ENCODE measurements around the gene SH3BP5.

The SH3BP5 gene

GRCh38 chr3:15347063-15347736 lies 14.8 kb upstream of the SH3BP5 start:
- Histone ChIP-seq H2AFZ (ENCODE audit: low read length, unreplicated experiment) (no peak overlapping the region), H3K36me3 (ENCODE audit: insufficient read depth, low read length) (no peaks in the 10 kb centered on the region), H3K4me1 (ENCODE audit: control insufficient read depth, insufficient read depth, low read length, unreplicated experiment) (no peaks in the 10 kb centered on the region), H3K79me2 (ENCODE audit: control insufficient read depth, insufficient read depth, low read length, unreplicated experiment) (no peaks in the 10 kb centered on the region), H3K4me3 (ENCODE audit: low read depth, low read length) (no peak overlapping the region), H3K27ac (ENCODE audit: low read depth, low read length) (no peak overlapping the region), H3K27me3 (ENCODE audit: insufficient read depth, low read length) (no peaks in the 10 kb centered on the region; the same call in 1 of the 2 replicates)

- no peak overlapping the region for H3K4me3 ChIP-seq (ENCODE audit: low read depth, low read length)
- no peaks in the 10 kb centered on the region; the same call in 1 of the 2 replicates for H3K27me3 ChIP-seq (ENCODE audit: insufficient read depth, low read length)
- no peak overlapping the region for H3K27ac ChIP-seq (ENCODE audit: low read depth, low read length)
- H3K79me2 ChIP-seq (ENCODE audit: control insufficient read depth, insufficient read depth, low read length, unreplicated experiment): no peaks in the 10 kb centered on the region
- no peaks in the 10 kb centered on the region for H3K4me1 ChIP-seq (ENCODE audit: control insufficient read depth, insufficient read depth, low read length, unreplicated experiment)
- no peak overlapping the region for H2AFZ ChIP-seq (ENCODE audit: low read length, unreplicated experiment)
- no peaks in the 10 kb centered on the region for H3K36me3 ChIP-seq (ENCODE audit: insufficient read depth, low read length)
Observed at GRCh38 chr3:15346516-15346915, 14.1 kb upstream of the SH3BP5 start.

GRCh38 chr3:15345608-15346137 lies 13.3 kb upstream of the SH3BP5 start:
- Histone ChIP-seq H3K36me3 (ENCODE audit: insufficient read depth, low read length) (no peaks in the 10 kb centered on the region), H3K79me2 (ENCODE audit: control insufficient read depth, insufficient read depth, low read length, unreplicated experiment) (no peaks in the 10 kb centered on the region), H2AFZ (ENCODE audit: low read length, unreplicated experiment) (no peak overlapping the region), H3K27me3 (ENCODE audit: insufficient read depth, low read length) (no peaks in the 10 kb centered on the region; the same call in 1 of the 2 replicates), H3K4me1 (ENCODE audit: control insufficient read depth, insufficient read depth, low read length, unreplicated experiment) (no peaks in the 10 kb centered on the region), H3K4me3 (ENCODE audit: low read depth, low read length) (no peak overlapping the region), H3K27ac (ENCODE audit: low read depth, low read length) (no peak overlapping the region)

- Histone ChIP-seq H3K4me3 (ENCODE audit: low read depth, low read length) (no peak overlapping the region), H3K4me1 (ENCODE audit: control insufficient read depth, insufficient read depth, low read length, unreplicated experiment) (no peaks in the 10 kb centered on the region), H3K79me2 (ENCODE audit: control insufficient read depth, insufficient read depth, low read length, unreplicated experiment) (no peaks in the 10 kb centered on the region), H2AFZ (ENCODE audit: low read length, unreplicated experiment) (no peak overlapping the region), H3K27ac (ENCODE audit: low read depth, low read length) (no peak overlapping the region), H3K36me3 (ENCODE audit: insufficient read depth, low read length) (no peaks in the 10 kb centered on the region), H3K27me3 (ENCODE audit: insufficient read depth, low read length) (no peaks in the 10 kb centered on the region; the same call in 1 of the 2 replicates)
Observed at GRCh38 chr3:15345066-15345607, 12.8 kb upstream of the SH3BP5 start.

GRCh38 chr3:15342945-15343344 lies 10.6 kb upstream of the SH3BP5 start:
- no peak overlapping the region for H2AFZ ChIP-seq (ENCODE audit: low read length, unreplicated experiment)
- H3K4me3 ChIP-seq (ENCODE audit: low read depth, low read length): no peak overlapping the region
- no peaks in the 10 kb centered on the region; the same call in 1 of the 2 replicates for H3K27me3 ChIP-seq (ENCODE audit: insufficient read depth, low read length)
- peaks cover 5% of the 10 kb centered on the region for H3K4me1 ChIP-seq (ENCODE audit: control insufficient read depth, insufficient read depth, low read length, unreplicated experiment)
- no peaks in the 10 kb centered on the region for H3K79me2 ChIP-seq (ENCODE audit: control insufficient read depth, insufficient read depth, low read length, unreplicated experiment)
- H3K36me3 ChIP-seq (ENCODE audit: insufficient read depth, low read length): no peaks in the 10 kb centered on the region
- no peak overlapping the region for H3K27ac ChIP-seq (ENCODE audit: low read depth, low read length)

- no peak overlapping the region for H3K27ac ChIP-seq (ENCODE audit: low read depth, low read length)
- no peaks in the 10 kb centered on the region for H3K36me3 ChIP-seq (ENCODE audit: insufficient read depth, low read length)
- no peak overlapping the region for H3K4me3 ChIP-seq (ENCODE audit: low read depth, low read length)
- H3K79me2 ChIP-seq (ENCODE audit: control insufficient read depth, insufficient read depth, low read length, unreplicated experiment): no peaks in the 10 kb centered on the region
- H2AFZ ChIP-seq (ENCODE audit: low read length, unreplicated experiment): no peak overlapping the region
- no peaks in the 10 kb centered on the region; the same call in 1 of the 2 replicates for H3K27me3 ChIP-seq (ENCODE audit: insufficient read depth, low read length)
- H3K4me1 ChIP-seq (ENCODE audit: control insufficient read depth, insufficient read depth, low read length, unreplicated experiment): peaks cover 5% of the 10 kb centered on the region
Observed at GRCh38 chr3:15342246-15342645, 9.9 kb upstream of the SH3BP5 start.

- H3K27me3 ChIP-seq (ENCODE audit: insufficient read depth, low read length): no peaks in the 10 kb centered on the region; the same call in 1 of the 2 replicates
- peaks cover 5% of the 10 kb centered on the region for H3K4me1 ChIP-seq (ENCODE audit: control insufficient read depth, insufficient read depth, low read length, unreplicated experiment)
- no peaks in the 10 kb centered on the region for H3K79me2 ChIP-seq (ENCODE audit: control insufficient read depth, insufficient read depth, low read length, unreplicated experiment)
- H3K36me3 ChIP-seq (ENCODE audit: insufficient read depth, low read length): no peaks in the 10 kb centered on the region
- no peak overlapping the region for H2AFZ ChIP-seq (ENCODE audit: low read length, unreplicated experiment)
- no peak overlapping the region for H3K4me3 ChIP-seq (ENCODE audit: low read depth, low read length)
- H3K27ac ChIP-seq (ENCODE audit: low read depth, low read length): no peak overlapping the region
Observed at GRCh38 chr3:15341030-15341726, 8.8 kb upstream of the SH3BP5 start.

GRCh38 chr3:15339786-15340215 lies 7.4 kb upstream of the SH3BP5 start:
- Histone ChIP-seq H3K36me3 (ENCODE audit: insufficient read depth, low read length) (no peaks in the 10 kb centered on the region), H2AFZ (ENCODE audit: low read length, unreplicated experiment) (peak overlapping the region; percentile 33), H3K4me3 (ENCODE audit: low read depth, low read length) (no peak overlapping the region)

GRCh38 chr3:15339001-15339400 lies 6.6 kb upstream of the SH3BP5 start:
- H3K36me3 ChIP-seq (ENCODE audit: insufficient read depth, low read length): no peaks in the 10 kb centered on the region
- no peak overlapping the region for H2AFZ ChIP-seq (ENCODE audit: low read length, unreplicated experiment)
- H3K4me3 ChIP-seq (ENCODE audit: low read depth, low read length): no peak overlapping the region

More at GRCh38 chr3:15339786-15340215, 7.4 kb upstream of the SH3BP5 start:
- Histone ChIP-seq H3K79me2 (ENCODE audit: control insufficient read depth, insufficient read depth, low read length, unreplicated experiment) (no peaks in the 10 kb centered on the region), H3K27me3 (ENCODE audit: insufficient read depth, low read length) (no peaks in the 10 kb centered on the region; the same call in 1 of the 2 replicates), H3K4me1 (ENCODE audit: control insufficient read depth, insufficient read depth, low read length, unreplicated experiment) (peaks cover 5% of the 10 kb centered on the region), H3K27ac (ENCODE audit: low read depth, low read length) (no peak overlapping the region)

GRCh38 chr3:15337963-15338362 lies 5.6 kb upstream of the SH3BP5 start:
- no peak overlapping the region for H3K4me3 ChIP-seq (ENCODE audit: low read depth, low read length)
- no peak overlapping the region for H2AFZ ChIP-seq (ENCODE audit: low read length, unreplicated experiment)
- peaks cover 10% of the 10 kb centered on the region for H3K4me1 ChIP-seq (ENCODE audit: control insufficient read depth, insufficient read depth, low read length, unreplicated experiment)
- no peaks in the 10 kb centered on the region for H3K79me2 ChIP-seq (ENCODE audit: control insufficient read depth, insufficient read depth, low read length, unreplicated experiment)
- H3K27me3 ChIP-seq (ENCODE audit: insufficient read depth, low read length): no peaks in the 10 kb centered on the region; the same call in 1 of the 2 replicates
- H3K27ac ChIP-seq (ENCODE audit: low read depth, low read length): no peak overlapping the region
- H3K36me3 ChIP-seq (ENCODE audit: insufficient read depth, low read length): no peaks in the 10 kb centered on the region

More at GRCh38 chr3:15339001-15339400, 6.6 kb upstream of the SH3BP5 start:
- Histone ChIP-seq H3K4me1 (ENCODE audit: control insufficient read depth, insufficient read depth, low read length, unreplicated experiment) (peaks cover 5% of the 10 kb centered on the region), H3K27me3 (ENCODE audit: insufficient read depth, low read length) (no peaks in the 10 kb centered on the region; the same call in 1 of the 2 replicates), H3K27ac (ENCODE audit: low read depth, low read length) (no peak overlapping the region), H3K79me2 (ENCODE audit: control insufficient read depth, insufficient read depth, low read length, unreplicated experiment) (no peaks in the 10 kb centered on the region)
